ENCODE results near the gene PAAF1. TPM values are rescaled to one million over a fixed set of nuclear protein-coding genes. Genes with fewer than 3 reads are reported as not detected.

Gene PAAF1
- total and polyA plus RNA-seq, 10 of the 15 experiments (the other 5 are each of a cell fraction or from before 2014, with no cell fraction given) = 13.7 to 70.6 (median 29.1) TPM

DNA sequence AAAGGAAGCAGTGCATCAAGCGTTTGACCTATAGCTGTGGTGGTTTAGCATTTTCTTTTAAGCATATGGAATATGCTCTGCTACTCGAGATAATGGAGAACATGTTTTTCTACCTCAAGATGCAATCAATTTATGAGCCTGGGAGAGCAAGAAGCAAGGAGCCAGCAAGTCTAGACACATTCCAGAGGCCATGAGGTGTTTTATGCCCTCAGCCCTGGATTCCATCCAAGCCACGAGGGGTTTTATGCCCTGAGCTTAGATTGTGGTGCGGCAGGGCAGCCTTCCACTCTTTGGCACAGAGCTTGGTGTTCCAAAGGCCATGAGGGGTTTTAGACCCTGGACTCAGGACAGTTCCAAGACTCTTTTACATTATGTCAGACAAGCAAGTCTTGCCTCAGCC, 62.3 kb downstream of the PAAF1 start:
- Histone ChIP-seq H3K4me2 (ENCODE audit: control insufficient read depth, insufficient read depth) (no peak overlapping the region), H3K9ac (ENCODE audit: control insufficient read depth, insufficient read depth, low read length) (no peak overlapping the region), H2AFZ (ENCODE audit: control insufficient read depth, low read depth, low read length) (no peak overlapping the region), H4K20me1 (ENCODE audit: control insufficient read depth, insufficient read depth) (no peaks in the 10 kb centered on the region), H3K27ac (ENCODE audit: control insufficient read depth, insufficient read depth) (no peak overlapping the region), H3K4me1 (ENCODE audit: control insufficient read depth, insufficient read depth, low read length) (no peaks in the 10 kb centered on the region), H3K4me3 (no peak overlapping the region), H3K27me3 (replicated peaks in 1 of 2; ENCODE audit: control insufficient read depth in 2 of 2, insufficient read depth in 2 of 2, low read length in 1 of 2) (no peaks in the 10 kb centered on the region), H3K36me3 (ENCODE audit: control insufficient read depth in 2 of 2, insufficient read depth in 2 of 2, low read length in 1 of 2) (peaks cover 0 to 9% of the 10 kb centered on the region in 2 experiments; a peak in 1 of 4 replicates), H3K9me3 (replicated peaks; ENCODE audit: control insufficient read depth, insufficient read depth, low read length) (no peaks in the 10 kb centered on the region; the same call in 2 of the 3 replicates), H3K79me2 (ENCODE audit: control insufficient read depth, insufficient read depth, low read length) (no peaks in the 10 kb centered on the region)
- ATAC-seq = no peak
- ChIA-PET CTCF (no interaction called here), RAD21 (ENCODE audit: unreplicated experiment) (no interaction called here), SMC1A (ENCODE audit: uncharacterized antibody, unreplicated experiment) (interaction anchor here (0.7 kb wide), 1 partner anchor 10 kb away, joined by 3 read pairs; no protein-coding TSS in a partner anchor), POLR2A (interaction anchor here (0.6 kb wide), 1 partner anchor 217 kb away, joined by 3 read pairs; no protein-coding TSS in a partner anchor)
- no TSS peak for BruUV-seq (replicated peaks)
- in situ Hi-C loops (cut with MboI) = no loop called here
- TF ChIP-seq HCFC1 (IDR thresholded peaks at IDR 0.05; ENCODE audit: low read length) (no peak), NRF1 (conservative IDR thresholded peaks at IDR 0.05; ENCODE audit: low read depth, low read length) (no peak), RAD51 (IDR thresholded peaks at IDR 0.05) (no peak)
- WGBS (ENCODE audit: insufficient coverage, insufficient replicate concordance, low lambda C conversion rate, missing lambda C conversion rate) = 74% methylated on average over 4 of the region's 4 CpGs
- intact Hi-C loops (cut with micrococcal nuclease; ENCODE audit: unreplicated experiment) = no loop called here
- DNase-seq (ENCODE audit: low read depth, low spot score) = no peak
- no peak for FAIRE-seq

DNA sequence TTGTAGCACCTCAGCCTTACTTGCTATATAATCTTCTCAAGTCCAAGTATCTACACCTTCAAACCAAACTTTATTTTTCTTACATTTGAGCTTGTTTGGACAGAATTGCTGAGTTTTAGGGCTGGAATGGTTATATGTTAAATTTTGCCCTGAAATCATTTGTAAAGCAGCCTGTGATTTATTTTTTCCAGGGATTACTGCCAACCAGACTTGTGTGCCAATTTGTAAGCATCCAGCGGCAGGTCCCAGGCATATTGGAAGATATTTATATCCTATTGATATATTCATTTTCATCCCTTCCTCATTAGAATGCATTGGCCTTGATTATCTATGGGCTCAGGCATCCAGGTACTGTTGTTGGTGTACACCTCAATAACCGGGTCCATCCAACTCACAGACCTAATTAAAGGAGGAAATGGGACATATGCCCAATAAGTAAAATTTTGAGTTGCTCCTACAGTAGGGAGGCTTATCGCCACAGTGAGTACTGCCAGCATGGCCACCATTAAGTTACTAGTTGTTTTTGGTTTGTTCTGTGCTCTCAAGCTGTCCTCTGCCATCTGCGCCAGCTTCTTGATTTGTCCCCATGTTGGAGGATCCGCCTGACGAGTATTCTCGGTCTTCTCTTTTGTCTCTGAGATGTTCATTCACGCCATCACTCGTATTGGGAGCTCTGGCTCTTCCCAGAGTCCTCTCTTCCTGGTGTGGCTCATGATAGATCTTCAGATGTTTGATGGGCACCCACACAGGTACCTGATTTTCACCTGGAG, 64.2 kb downstream of the PAAF1 start:
- BruUV-seq (replicated peaks) = no TSS peak
- SMC1A ChIA-PET (ENCODE audit: uncharacterized antibody, unreplicated experiment) = interaction anchor here (0.8 to 0.9 kb wide), 2 partner anchors 38 to 526 kb away, joined by 3 to 4 read pairs; no protein-coding TSS in a partner anchor

More for the DNA sequence above, 64.2 kb downstream of the PAAF1 start:
- 96% methylated on average over 9 of the region's 9 CpGs for WGBS (ENCODE audit: insufficient coverage, insufficient replicate concordance, low lambda C conversion rate, missing lambda C conversion rate)
- Histone ChIP-seq H3K27me3 (replicated peaks in 1 of 2; ENCODE audit: control insufficient read depth in 2 of 2, insufficient read depth in 2 of 2, low read length in 1 of 2) (no peaks in the 10 kb centered on the region), H3K4me1 (ENCODE audit: control insufficient read depth, insufficient read depth, low read length) (no peaks in the 10 kb centered on the region), H3K36me3 (ENCODE audit: control insufficient read depth in 2 of 2, insufficient read depth in 2 of 2, low read length in 1 of 2) (no peaks in the 10 kb centered on the region), H3K4me3 (no peak overlapping the region), H4K20me1 (ENCODE audit: control insufficient read depth, insufficient read depth) (no peaks in the 10 kb centered on the region), H3K79me2 (ENCODE audit: control insufficient read depth, insufficient read depth, low read length) (no peaks in the 10 kb centered on the region), H3K9me3 (replicated peaks; ENCODE audit: control insufficient read depth, insufficient read depth, low read length) (no peaks in the 10 kb centered on the region; the same call in 2 of the 3 replicates), H3K27ac (ENCODE audit: control insufficient read depth, insufficient read depth) (no peak overlapping the region), H2AFZ (ENCODE audit: control insufficient read depth, low read depth, low read length) (no peak overlapping the region), H3K4me2 (ENCODE audit: control insufficient read depth, insufficient read depth) (no peak overlapping the region), H3K9ac (ENCODE audit: control insufficient read depth, insufficient read depth, low read length) (no peak overlapping the region)
- ATAC-seq (no peak), FAIRE-seq (no peak), DNase-seq (ENCODE audit: low read depth, low spot score) (no peak)
- CTCF ChIA-PET = interaction anchor here (0.8 to 1.7 kb wide), 2 partner anchors 10 to 589 kb away, joined by 3 to 7 read pairs; no protein-coding TSS in a partner anchor
- no peak for TF ChIP-seq FOXM1 (IDR thresholded peaks at IDR 0.05; ENCODE audit: low read depth, low read length)
- intact Hi-C loops (cut with micrococcal nuclease; ENCODE audit: unreplicated experiment) (no loop called here), in situ Hi-C loops (cut with MboI) (no loop called here)
- RAD21 ChIA-PET (ENCODE audit: unreplicated experiment) = no interaction called here
- POLR2A ChIA-PET = no interaction called here
